Measurements from ENCODE around the gene MAPRE3.

The MAPRE3 gene

DNA sequence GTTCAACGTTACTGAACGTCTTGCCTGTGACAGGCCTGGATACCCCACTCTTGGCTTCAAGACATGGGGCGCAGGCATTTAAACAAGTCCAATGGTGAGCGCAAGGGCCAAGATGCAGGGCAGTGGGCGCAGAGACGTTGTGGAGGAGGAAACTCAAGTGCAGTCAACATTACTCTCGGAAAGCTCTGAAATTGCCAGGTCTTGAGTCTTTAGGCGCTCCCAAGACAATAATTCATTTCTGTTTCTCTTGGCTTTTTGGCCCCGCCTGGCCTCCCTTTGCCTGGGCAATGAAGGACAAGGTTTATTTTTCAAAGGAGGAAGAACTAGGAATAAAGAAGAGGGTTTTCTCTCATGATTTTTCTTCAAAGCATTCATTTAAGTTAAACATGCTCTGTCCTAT is 49.0 kb downstream of the MAPRE3 start:
- no peak for DNase-seq

DNA sequence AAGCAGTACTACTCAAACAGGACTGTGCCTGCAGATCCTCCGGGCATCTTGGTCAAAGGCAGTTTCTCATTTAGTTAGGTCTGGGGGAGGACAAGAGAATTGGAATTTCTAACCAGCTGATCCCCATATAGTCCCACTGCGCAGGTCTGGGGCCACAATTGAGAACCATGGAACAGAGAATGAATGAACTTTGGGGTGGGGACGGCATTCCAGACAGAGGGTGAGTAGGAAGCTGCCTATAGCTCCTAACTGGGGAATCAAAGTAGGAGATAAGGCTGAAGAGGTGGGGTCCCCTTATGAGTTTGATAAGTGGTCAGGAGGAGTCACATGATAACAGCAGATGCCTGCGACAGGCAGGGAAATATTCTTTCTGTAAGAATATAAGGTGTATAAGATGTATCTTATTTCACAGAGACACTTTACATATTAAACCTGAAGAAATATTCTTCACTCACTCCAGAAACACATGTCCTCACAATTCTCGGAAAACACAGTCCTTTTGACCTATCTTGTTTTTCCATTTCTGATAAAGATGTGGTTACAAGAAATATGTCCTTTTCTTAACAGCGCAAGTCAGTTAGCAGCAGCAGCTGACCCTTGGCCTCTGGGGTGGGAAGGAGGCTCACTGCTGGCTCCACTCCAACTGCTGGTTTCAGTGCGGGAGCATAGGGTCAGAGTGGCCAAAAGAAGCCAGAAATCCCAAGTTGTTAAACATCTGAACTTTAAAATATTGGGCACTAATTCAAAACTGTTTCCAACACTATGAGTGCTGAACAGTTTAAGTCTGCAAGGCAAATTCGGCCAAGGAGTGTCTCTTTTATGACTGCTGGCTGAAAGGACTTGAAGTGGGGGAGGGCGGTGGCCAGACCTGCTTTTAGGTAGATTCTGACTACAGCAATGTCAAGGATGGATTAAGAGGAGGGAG is 49.8 kb downstream of the MAPRE3 start:
- DNase-seq = no peak

DNA sequence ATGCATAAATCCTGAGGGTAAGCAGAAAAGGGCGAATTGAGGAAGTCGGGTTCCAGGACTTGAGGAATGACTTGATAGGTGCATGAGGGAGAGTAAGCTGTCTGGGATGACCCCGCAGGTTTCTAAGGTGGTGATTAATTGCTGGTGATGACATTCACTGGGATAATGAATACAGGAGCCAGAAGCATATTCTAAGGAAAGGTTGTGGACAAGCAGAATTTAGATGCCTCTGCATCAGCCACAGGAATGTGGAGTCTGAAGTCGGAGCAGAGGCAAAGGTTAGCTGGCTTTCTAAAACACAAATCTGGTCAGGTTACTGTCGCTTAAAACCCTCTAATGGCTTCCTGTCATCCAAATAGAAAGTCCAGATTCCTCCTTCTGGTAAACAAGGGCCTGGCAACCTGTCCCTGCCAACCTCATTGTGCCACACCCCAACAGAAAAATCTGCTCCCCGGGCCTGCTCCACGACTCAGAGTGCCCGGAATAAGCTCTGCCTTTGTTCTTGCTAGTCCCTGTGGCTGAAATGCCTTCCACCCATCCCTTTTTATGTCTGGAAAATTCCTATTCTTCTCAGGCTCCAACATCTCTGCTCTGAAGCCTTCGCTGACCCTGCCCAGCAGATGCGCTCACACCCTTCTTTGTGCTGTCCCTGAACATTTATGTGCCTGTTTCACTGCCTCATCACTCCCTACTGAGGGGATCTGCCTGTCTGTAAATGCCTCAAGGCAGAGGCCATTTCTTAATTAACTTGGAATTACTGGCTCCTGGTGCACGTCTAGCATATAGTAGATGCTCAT is 51.0 kb downstream of the MAPRE3 start:
- DNase-seq = no peak

DNA sequence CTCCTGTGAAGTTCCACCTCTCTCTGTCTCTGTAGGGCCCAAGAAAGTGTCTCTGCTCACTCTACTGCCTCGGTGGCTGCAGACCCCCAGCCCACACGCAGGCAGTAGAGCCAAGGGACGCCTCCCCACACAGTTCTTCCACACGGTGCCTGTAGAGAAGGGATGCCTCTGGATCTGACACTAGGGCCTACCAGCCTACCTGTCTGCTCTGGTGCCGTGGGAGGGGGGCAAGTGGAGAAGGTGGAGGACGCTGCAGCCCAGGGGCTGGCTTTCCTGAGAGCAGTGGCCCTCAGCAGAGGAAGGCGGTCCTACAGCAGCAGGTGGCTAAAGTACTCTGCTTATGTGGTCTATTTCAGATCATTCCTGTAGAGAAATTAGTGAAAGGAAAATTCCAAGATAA is 53.3 kb downstream of the MAPRE3 start:
- DNase-seq = no peak

DNA sequence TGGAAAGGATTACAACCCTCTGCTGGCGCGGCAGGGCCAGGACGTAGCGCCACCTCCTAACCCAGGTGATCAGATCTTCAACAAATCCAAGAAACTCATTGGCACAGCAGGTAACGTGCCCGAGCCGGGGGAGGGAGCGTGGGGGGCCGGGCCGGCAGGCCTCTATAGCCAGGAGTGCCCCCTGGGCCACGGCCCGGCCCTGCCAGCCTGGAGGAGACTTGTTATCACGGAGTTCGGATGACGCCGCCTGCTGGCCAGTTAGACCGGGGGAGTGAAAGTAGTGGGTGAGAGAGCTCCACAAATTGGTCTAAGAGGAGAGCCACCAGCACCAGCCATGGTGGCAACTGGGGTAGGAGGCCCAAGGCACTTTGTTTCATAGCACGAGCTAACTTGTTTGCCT is 53.8 kb downstream of the MAPRE3 start:
- DNase-seq = no peak

DNA sequence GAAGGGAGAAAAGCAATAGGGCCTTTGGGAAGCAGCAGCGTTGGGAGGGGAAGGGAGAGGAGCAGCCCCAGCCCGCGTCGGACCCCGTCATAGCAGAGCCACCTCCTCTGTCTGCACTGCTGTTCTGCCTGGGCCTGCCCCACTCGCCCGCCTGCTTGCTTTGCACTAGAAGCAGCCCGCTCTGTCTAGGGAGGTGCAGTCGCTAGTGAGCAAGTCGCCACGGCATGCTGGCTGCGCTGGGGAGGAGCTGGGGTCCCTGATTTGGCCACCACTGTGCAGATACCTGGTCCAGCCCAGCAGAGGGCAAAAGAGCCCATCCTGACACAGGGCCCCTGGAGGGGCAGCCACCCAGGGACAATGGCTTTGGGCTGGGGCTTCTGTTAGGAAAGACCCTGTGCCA is 54.4 kb downstream of the MAPRE3 start:
- DNase-seq = no peak

DNA sequence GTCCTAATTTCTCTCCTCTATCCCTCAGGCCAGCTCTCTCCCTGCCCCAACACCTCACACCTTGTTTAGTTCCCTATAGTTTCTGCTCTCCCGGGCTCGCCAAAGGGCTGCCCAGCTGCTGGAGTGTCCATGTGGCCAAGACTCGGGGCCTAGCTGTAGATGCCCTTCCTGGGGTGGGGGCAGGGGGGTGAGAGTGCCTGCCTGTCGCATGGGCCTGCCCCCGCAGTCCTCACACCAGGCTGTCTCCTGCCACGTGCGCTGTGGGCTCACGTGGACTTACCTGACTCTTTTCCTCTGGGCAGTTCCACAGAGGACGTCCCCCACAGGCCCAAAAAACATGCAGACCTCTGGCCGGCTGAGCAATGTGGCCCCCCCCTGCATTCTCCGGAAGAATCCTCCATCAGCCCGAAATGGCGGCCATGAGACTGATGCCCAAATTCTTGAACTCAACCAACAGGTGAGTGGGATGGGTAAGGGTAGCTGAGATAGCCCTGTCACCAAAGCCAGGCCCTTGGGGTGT is 54.9 kb downstream of the MAPRE3 start:
- no peak for DNase-seq

DNA sequence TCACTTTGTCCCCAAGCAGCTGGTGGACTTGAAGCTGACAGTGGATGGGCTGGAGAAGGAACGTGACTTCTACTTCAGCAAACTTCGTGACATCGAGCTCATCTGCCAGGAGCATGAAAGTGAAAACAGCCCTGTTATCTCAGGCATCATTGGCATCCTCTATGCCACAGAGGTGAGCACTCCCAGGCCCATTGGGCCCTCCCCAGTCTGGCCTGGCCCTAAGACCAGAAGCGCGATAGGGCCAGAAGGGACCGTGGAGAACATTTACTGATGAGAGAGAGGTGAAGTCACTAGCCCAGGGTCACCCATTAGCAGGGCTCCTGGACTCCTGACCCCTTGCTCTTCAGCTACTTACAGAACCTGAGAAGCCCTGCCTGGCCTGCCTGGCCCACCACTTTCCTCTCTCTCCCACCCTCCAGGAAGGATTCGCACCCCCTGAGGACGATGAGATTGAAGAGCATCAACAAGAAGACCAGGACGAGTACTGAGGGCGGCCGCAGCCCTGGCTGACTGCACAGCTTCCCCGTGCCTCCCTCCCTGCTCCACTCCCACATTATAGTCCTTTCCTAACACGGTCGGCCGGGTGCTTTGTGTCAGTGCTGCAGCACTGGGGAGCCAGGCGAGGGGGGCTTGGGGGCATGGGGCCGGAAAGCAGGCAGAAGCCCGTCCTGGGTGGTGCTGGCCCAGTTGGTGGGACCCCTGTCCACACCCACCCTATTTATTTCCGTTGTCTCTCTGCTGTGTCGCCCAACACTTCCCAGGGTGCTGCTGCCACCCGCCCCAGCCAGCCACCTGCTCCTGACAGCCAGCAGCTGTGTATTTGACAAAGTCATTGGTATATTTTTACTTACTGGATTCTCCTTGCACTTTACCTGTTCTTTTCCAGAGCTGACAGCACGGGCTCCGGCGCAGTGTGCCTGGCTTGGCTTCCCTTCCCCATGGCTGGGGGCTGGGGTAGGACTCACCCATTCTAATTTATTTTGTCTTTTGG is 55.7 kb downstream of the MAPRE3 start:
- DNase-seq = no peak

DNA sequence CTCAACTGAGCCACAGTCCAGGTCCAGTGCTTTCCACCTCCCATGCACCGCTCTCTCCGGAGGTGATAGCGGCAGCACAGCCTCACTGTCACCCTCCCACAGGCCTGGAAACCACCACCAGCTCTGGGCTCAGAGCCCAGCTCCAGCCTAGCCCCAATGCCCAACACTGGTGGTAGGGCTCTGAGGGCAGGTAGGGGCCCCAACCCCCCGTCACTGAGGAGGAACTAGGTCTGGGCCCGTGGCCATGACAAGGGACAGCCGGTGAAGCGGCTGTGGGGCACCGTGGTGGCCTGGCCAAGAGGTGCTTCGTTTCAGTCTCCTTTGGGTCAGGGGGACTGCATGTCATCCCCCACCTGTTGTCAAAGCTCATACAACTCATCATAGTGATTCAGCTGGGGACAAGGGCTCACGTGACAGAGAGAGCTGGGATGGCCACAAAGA is 56.8 kb downstream of the MAPRE3 start:
- no peak for DNase-seq

DNA sequence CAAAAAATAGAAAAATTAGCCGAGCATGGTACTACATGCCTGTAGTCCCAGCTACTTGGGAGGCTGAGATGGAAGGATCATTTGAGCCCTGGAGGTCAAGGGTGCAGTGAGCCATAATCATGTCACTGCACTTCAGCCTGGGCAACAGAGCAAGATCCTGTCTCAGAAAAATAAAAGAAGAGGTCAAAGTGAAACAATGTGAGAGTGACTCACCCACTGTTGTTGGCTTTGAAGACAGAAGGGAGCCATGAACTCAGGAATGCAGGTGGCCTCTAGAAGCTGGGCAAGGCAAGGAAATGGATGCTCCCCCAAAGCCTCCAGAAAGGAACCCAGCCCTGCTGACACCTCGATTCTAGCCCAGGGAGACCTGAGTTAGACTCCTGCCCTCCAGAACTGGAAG is 58.6 kb downstream of the MAPRE3 start:
- no peak for DNase-seq

DNA sequence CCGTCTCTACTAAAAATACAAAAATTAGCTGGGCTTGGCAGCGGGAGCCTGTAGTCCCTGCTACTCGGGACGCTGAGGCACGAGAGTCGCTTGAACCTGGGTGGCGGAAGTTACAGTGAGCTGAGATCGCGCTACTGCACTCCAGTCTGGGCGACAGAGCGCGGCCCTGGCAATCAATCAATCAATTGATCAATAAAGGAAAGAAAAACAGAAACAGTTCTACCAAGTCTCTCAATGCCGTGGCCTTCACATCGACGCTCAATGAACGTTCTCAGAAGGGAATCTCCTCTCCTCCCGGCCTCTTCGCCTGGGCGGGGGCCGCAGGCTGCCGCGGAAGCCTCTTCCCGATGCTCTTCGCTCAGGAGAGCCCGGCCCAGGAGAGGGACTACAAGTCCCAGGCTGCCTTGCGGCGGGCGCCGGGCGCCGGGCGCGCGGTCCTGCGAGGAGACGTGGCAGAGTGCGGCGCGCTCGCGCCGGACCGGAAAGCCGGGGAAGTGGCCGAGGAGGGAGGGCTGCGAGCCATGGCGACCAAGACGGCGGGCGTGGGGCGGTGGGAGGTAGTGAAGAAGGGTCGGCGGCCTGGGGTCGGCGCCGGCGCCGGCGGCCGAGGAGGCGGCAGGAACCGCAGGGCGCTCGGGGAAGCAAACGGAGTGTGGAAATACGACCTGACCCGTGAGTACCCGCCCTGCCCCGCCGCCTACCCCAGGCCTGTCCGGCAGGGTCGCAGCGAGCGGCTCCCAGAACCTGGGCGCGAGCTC is 62.2 kb downstream of the MAPRE3 start, which contains the start of gene TMEM214:
TSS of gene TMEM214 (plus strand) at position 471 of the 758 bp plus-strand sequence. CDS start at position 522, 51 bp downstream.
- DNase-seq = peak; percentile 44

DNA sequence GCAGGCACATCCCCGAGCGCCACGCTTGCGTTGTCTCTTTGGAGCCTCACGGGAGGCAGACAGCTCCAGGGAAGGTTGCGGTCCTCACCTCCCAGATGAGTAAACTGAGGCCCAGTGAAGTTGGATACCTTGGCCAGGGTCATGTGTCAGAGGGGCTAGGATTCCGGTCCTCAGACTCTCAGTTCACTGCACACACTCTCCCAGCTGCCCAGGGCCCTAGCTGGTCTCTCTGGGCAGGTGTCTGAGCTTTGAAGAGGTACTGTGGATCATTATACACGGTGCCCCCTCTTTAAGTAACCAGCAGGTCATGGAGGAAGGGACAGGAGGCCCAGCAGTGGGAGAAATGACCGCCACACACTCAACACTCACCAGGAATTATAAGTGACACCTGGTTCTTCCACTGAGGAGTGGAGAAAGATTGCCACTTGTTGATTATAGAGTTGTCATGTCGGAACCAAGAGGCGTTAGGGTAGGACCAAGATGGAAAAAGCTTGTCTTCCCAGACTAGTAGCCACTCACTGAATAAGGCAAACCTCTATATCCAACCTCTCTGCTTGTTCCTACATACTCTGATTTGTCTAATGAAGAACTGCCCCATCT is 62.9 kb downstream of the MAPRE3 start:
- DNase-seq = no peak

DNA sequence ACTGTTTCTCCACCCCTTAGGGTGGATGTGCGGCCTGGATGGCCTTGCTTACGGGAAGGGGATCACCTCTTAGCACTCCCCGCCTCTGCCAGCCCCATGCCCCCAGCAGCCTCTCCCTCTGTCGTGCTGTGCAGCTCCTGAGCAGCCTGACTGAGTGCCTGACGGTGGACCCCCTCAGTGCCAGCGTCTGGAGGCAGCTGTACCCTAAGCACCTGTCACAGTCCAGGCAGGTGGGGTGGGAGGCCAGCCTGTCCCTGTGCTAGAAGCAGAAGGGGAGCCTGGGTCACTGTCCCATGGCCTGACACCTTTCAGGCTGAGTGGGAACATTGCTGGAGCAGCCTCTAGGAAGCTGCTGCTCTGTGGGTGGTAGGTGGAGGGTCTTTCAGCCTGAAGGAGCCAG is 67.6 kb downstream of the MAPRE3 start:
- DNase-seq = no peak

DNA sequence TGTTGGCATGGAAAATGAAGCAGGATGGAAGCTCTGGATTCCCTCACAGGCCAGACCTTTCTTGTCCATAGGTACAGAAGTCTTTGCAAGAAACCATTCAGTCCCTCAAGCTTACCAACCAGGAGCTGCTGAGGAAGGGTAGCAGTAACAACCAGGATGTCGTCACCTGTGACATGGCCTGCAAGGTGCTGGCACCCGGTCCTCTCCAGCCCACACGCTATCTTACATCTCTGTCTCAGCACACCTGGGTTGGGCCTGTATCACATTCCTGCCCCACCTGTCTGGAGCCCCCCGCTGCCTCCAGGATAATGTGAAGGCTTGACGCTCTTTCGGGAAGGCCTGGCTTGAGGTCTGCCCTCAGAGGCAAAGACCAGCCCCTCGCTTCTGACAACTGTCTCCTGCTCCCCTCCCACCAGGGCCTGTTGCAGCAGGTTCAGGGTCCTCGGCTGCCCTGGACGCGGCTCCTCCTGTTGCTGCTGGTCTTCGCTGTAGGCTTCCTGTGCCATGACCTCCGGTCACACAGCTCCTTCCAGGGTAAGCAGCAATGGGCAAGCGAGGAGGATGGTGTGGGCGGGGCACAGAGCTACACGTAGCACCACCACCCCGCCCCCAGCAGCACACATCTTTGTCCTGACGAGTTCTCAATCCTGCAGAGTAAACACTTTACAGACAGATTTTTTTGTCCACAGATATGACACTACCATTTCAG is 68.3 kb downstream of the MAPRE3 start:
- no peak for DNase-seq

DNA sequence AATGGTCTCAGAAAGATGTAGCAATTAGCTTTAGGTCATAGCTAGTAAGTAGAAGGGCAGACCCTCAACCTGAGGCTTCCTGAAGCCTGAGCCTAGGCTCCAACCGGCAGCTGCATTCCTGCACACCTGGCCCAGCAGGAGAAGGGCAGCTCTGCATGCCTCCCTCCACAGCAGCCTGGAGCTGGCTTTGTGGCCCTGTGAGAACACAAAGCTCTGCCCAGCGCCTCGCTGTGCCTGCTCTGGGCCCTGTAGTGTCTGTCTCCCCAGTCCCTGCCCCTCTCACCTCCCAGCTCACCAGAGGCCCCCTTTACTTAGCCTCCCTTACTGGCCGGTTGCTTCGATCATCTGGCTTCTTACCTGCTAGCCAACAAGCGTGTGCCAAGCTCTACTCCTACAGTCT is 69.0 kb downstream of the MAPRE3 start:
- DNase-seq = no peak

DNA sequence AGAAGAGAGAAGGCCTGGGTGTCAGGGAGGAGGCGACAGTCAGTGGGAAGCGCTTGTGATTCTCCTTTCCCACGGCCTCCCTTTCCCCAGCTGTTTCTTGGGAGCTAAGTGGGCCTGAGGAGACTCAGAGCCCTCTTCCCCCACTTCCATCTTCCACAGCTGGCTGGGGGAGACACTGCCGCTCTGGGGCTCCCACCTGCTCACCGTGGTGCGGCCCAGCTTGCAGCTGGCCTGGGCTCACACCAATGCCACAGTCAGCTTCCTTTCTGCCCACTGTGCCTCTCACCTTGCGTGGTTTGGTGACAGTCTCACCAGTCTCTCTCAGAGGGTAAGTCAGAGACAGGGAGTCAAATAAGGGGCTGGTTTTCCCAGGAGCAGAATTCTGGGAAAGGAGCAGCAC is 69.4 kb downstream of the MAPRE3 start:
- DNase-seq = no peak

DNA sequence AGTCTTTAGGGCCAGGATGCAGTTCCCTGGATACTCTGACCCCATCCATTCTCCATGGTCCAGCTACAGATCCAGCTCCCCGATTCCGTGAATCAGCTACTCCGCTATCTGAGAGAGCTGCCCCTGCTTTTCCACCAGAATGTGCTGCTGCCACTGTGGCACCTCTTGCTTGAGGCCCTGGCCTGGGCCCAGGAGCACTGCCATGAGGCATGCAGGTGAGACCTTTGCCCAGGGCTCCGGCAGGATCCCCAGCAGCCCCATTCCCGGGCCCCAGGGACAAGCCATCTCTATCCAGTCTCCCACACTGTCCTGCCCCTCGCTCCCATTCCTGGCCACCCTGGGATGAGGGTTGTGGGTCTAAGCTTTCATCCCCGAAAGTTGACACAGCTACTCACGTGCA is 69.8 kb downstream of the MAPRE3 start:
- DNase-seq = no peak

DNA sequence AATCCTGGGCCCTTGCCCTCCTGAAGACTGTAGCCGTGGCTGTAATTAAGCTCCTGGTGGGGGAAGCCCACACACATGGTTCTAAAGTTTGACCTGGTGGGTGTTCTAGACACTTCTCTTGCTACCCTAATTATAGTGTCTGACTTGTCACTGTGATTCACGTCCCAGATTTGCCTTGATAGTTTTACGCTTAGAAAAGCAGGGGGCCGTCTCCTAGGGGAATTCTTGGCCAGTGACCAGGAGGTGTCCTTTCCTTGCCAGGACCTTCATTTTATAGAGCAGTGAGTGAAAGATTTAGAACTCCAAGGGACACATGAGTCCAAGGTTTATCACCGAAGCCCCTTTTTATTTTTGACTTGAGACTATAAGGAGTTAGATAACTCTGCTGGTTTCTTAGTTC is 71.3 kb downstream of the MAPRE3 start:
- no peak for DNase-seq

DNA sequence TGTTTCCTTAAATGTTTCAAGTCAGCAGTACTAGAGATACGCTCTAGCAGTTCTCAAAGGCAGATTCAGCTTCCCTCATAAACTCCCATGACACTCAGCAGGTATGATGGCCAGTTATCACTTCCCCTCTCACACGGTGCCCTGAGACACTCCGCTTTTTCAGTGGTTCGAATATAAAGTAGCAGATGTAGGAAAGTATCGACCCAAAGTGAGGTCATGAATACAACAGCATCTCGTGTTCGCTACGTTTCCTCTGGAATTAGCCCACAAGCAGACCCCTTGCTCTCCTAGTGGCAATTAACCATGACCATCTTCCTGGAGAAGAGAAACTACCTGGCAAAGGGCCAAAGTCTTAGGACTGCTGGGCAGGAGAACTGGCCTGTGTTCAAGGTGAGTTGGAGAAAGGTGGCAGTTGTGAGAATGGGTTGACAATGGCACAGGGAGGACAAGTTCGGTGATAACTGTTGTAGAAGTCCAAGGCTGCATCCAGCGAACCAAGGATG is 71.8 kb downstream of the MAPRE3 start:
- DNase-seq = peak; percentile 66

DNA sequence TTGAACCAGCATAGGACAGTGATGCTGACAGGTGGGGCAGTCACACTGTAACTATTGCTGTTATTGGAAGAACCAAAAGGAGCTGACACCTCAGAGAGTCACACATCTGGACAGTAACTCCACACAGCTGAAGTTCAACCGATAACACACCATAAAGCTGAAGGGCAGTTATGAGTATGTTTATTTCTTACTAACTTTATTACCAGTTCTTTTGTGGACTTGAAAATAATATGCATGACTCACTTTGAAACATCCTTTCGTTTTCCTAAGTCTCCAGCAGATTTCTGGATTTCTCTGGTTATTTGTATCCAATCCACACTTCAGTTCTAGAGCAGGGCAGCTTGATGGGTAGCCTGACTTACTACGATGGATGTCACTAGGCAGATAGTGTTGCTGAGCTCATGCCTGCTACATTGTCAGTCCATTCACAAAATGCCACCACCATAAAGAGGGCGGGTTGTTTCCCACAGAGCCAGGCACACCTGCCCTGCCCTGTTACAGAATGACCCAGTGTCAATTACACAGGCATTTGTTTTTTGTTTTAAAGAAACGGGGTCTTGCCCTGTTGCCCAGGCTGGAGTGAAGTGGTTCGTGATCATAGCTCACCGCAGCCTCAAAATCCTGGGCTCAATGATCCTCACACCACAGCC is 72.7 kb downstream of the MAPRE3 start:
- no peak for DNase-seq

Data from NCI-H187 treated with DMSO at 0.1 percent for 48 hours (cell line).